Naive thymus-derived CD4-positive, alpha-beta T cell (primary cell): ENCODE data around the gene CNOT2. TPM values are rescaled to one million over a fixed set of nuclear protein-coding genes. Genes with fewer than 3 reads are reported as not detected.

Experiments used
- ATAC-seq: fragments of 150-1000 bp; cut with Tn5 transposase; 2 replicates; pipeline ENCODE4 v1.10.0; 2021; ENCODE audit warnings: mild to moderate bottlenecking, moderate library complexity
- CTCF ChIA-PET: fragments of 350-600 bp; sonication (Branson Sonifier 250); formaldehyde crosslinking; loops from one replicate; lab custom pipeline; 2021; ENCODE audit warnings: antibody characterized with exemption; lab: Charles Lee
- POLR2A ChIA-PET: fragments of 350-600 bp; sonication (Branson Sonifier 250); formaldehyde crosslinking; loops from one replicate; lab custom pipeline; 2021; ENCODE audit warnings: antibody characterized with exemption, inconsistent platforms; lab: Charles Lee
- DNase-seq, 9 donors: peaks; one replicate each; pipeline versions ENCODE4 v3.0.0 to v3.0.0-alpha.2; 2020 to 2022; ENCODE audit warnings: mixed read lengths in 1 of 9
- H3K27ac ChIP-seq: one replicate; pipeline ENCODE4 v1.7.0; 2013; ENCODE audit warnings: mild to moderate bottlenecking, low read depth, low read length, moderate library complexity
- H3K27me3 ChIP-seq, 2 donors: one replicate each; pipeline ENCODE4 v1.7.0; 2013; ENCODE audit warnings: low read length in 2 of 2, mild to moderate bottlenecking in 2 of 2, moderate library complexity in 2 of 2; ENCODE audit not compliant: control insufficient read depth in 2 of 2, insufficient read depth in 2 of 2
- H3K36me3 ChIP-seq, 3 experiments: 1 replicate in 2 of 3; 2 replicates in 1 of 3; pipeline ENCODE4 v1.7.0; 2013; ENCODE audit warnings: low read length in 3 of 3, mild to moderate bottlenecking in 3 of 3, moderate library complexity in 1 of 3; ENCODE audit not compliant: insufficient read depth in 3 of 3, control insufficient read depth in 2 of 3
- H3K4me1 ChIP-seq, 2 donors: one replicate each; pipeline ENCODE4 v1.7.0; 2013; ENCODE audit warnings: low read length in 2 of 2, mild to moderate bottlenecking in 2 of 2, moderate library complexity in 1 of 2; ENCODE audit not compliant: control insufficient read depth in 2 of 2, insufficient read depth in 2 of 2
- H3K4me3 ChIP-seq: 2 replicates; pipeline ENCODE4 v1.7.0; 2013; ENCODE audit warnings: mild to moderate bottlenecking, low read length
- H3K9me3 ChIP-seq, 3 experiments: 1 replicate in 2 of 3; 2 replicates in 1 of 3; pipeline ENCODE4 v1.7.0; 2013; ENCODE audit warnings: low read length in 3 of 3; ENCODE audit not compliant: control insufficient read depth in 2 of 3
- H3K27ac Mint-ChIP-seq, 9 donors: one replicate each; pipeline ENCODE4 v1.8.0; 2020 to 2022; ENCODE audit warnings: mixed read lengths in 9 of 9, mild to moderate bottlenecking in 8 of 9, moderate library complexity in 5 of 9, inconsistent platforms in 2 of 9
- H3K27me3 Mint-ChIP-seq, 5 donors: one replicate each; pipeline ENCODE4 v1.8.0; 2021 to 2022; ENCODE audit warnings: mixed read lengths in 5 of 5, mild to moderate bottlenecking in 1 of 5
- H3K36me3 Mint-ChIP-seq, 5 donors: one replicate each; pipeline ENCODE4 v1.8.0; 2020 to 2022; ENCODE audit warnings: mixed read lengths in 5 of 5, mild to moderate bottlenecking in 3 of 5, inconsistent platforms in 1 of 5
- H3K4me1 Mint-ChIP-seq, 7 donors: one replicate each; pipeline ENCODE4 v1.8.0; 2020 to 2022; ENCODE audit warnings: mixed read lengths in 7 of 7, mild to moderate bottlenecking in 3 of 7, inconsistent platforms in 1 of 7
- H3K4me3 Mint-ChIP-seq, 10 donors: one replicate each; pipeline ENCODE4 v1.8.0; 2020 to 2022; ENCODE audit warnings: mild to moderate bottlenecking in 10 of 10, mixed read lengths in 10 of 10, moderate library complexity in 6 of 10, inconsistent platforms in 2 of 10
- H3K9me3 Mint-ChIP-seq, 11 donors: one replicate each; pipeline ENCODE4 v1.8.0; 2020 to 2022; ENCODE audit warnings: mixed read lengths in 11 of 11, mild to moderate bottlenecking in 4 of 11, inconsistent platforms in 1 of 11, moderate library complexity in 1 of 11
- intact Hi-C, 2 donors: fragments of 100-400 bp; cut with micrococcal nuclease; formaldehyde crosslinking; loops; one replicate each; pipeline ENCODE4 v1.15.1; 2023
- polyA plus RNA-seq, 2 donors: library from polyadenylated mRNA; unstranded; fragments of 300-500 nt; fragmentation: Illumina TruSeq; gene quantifications; one replicate each; pipeline ENCODE4 v1.2.3, GENCODE V29; 2021
- total RNA-seq, 6 experiments: library from RNA in 5 of 6; stranded (reverse) in 5 of 6; gene quantifications; 1 replicate in 5 of 6; 2 replicates in 1 of 6; pipeline ENCODE4 v1.2.3 and lab custom pipeline; 2021 to 2026

CNOT2 gene
- total and polyA plus RNA-seq, 7 experiments from 2014 or later = 76.2 to 144 (median 116) TPM

GRCh38 chr12:70214972-70215617, 28.1 kb upstream of the CNOT2 start:
- Mint-ChIP-seq H3K36me3 (peaks cover 10 to 34% (median 20%) of the 10 kb centered on the region in 5 donors), H3K27me3 (peaks cover 0 to 3% (median 0%) of the 10 kb centered on the region in 5 donors), H3K4me3 (no peak overlapping the region), H3K9me3 (peaks cover under 1 to 54% (median 30%) of the 10 kb centered on the region in 11 donors), H3K27ac (peak overlapping the region in 1 of 9 donors; percentile 65), H3K4me1 (no peaks in the 10 kb centered on the region)
- no peak for DNase-seq
- Histone ChIP-seq H3K4me3 (no peak overlapping the region), H3K27ac (no peak overlapping the region), H3K36me3 (no peaks in the 10 kb centered on the region), H3K9me3 (peaks cover 0 to 6% (median 0%) of the 10 kb centered on the region in 3 experiments), H3K27me3 (no peaks in the 10 kb centered on the region), H3K4me1 (no peaks in the 10 kb centered on the region)
- intact Hi-C loops = no loop called here
- POLR2A ChIA-PET = interaction anchor here (0.6 kb wide), 1 partner anchor 43 kb away, joined by 3 read pairs; no protein-coding TSS in a partner anchor
- CTCF ChIA-PET = no interaction called here
- ATAC-seq = no peak

- no peak for DNase-seq
- H3K27me3 ChIP-seq = no peaks in the 10 kb centered on the region
- H3K4me3 ChIP-seq = no peak overlapping the region
- ATAC-seq = no peak
- peaks cover 0 to 3% (median 0%) of the 10 kb centered on the region in 5 donors for H3K27me3 Mint-ChIP-seq
- ChIA-PET POLR2A (no interaction called here), CTCF (no interaction called here)
- H3K4me1 Mint-ChIP-seq = no peaks in the 10 kb centered on the region
- intact Hi-C loops = no loop called here
- H3K4me1 ChIP-seq = no peaks in the 10 kb centered on the region
- H3K27ac ChIP-seq = no peak overlapping the region
- no peak overlapping the region for H3K4me3 Mint-ChIP-seq
- peaks cover 10 to 44% (median 23%) of the 10 kb centered on the region in 5 donors for H3K36me3 Mint-ChIP-seq
- H3K9me3 Mint-ChIP-seq = peaks cover 0 to 32% (median 16%) of the 10 kb centered on the region in 11 donors
- no peak overlapping the region for H3K27ac Mint-ChIP-seq
- H3K9me3 ChIP-seq = peaks cover 0 to 6% (median 0%) of the 10 kb centered on the region in 3 experiments
- H3K36me3 ChIP-seq = no peaks in the 10 kb centered on the region
Observed at GRCh38 chr12:70217416-70217815, 25.8 kb upstream of the CNOT2 start.

GRCh38 chr12:70221626-70222025, 21.6 kb upstream of the CNOT2 start:
- intact Hi-C loops = no loop called here
- Mint-ChIP-seq H3K27me3 (no peaks in the 10 kb centered on the region), H3K27ac (peak overlapping the region in 1 of 9 donors; percentile 62), H3K4me1 (peaks cover 0 to 2% (median 0%) of the 10 kb centered on the region in 7 donors), H3K9me3 (no peaks in the 10 kb centered on the region), H3K36me3 (peaks cover 0 to 31% (median 14%) of the 10 kb centered on the region in 5 donors), H3K4me3 (no peak overlapping the region)
- ChIA-PET POLR2A (no interaction called here), CTCF (no interaction called here)
- H3K4me1 ChIP-seq = no peaks in the 10 kb centered on the region
- no peaks in the 10 kb centered on the region for H3K27me3 ChIP-seq
- no peaks in the 10 kb centered on the region for H3K36me3 ChIP-seq
- no peak for DNase-seq
- ATAC-seq = no peak
- H3K9me3 ChIP-seq = no peaks in the 10 kb centered on the region
- no peak overlapping the region for H3K4me3 ChIP-seq
- H3K27ac ChIP-seq = no peak overlapping the region

- no peaks in the 10 kb centered on the region for H3K36me3 ChIP-seq
- peaks cover 0 to 3% of the 10 kb centered on the region in 2 donors for H3K4me1 ChIP-seq
- no peak for ATAC-seq
- no peak overlapping the region for H3K4me3 Mint-ChIP-seq
- no peaks in the 10 kb centered on the region for H3K9me3 ChIP-seq
- POLR2A ChIA-PET = no interaction called here
- peaks cover 0 to 4% (median 0%) of the 10 kb centered on the region in 11 donors for H3K9me3 Mint-ChIP-seq
- CTCF ChIA-PET = no interaction called here
- H3K27me3 ChIP-seq = no peaks in the 10 kb centered on the region
- no peaks in the 10 kb centered on the region for H3K27me3 Mint-ChIP-seq
- H3K36me3 Mint-ChIP-seq = peaks cover 0 to 13% (median 6%) of the 10 kb centered on the region in 5 donors
- H3K4me1 Mint-ChIP-seq = peaks cover 0 to 2% (median 0%) of the 10 kb centered on the region in 7 donors
- H3K4me3 ChIP-seq = no peak overlapping the region
- no peak for DNase-seq
- H3K27ac Mint-ChIP-seq = no peak overlapping the region
- H3K27ac ChIP-seq = no peak overlapping the region
- intact Hi-C loops = no loop called here
Observed at GRCh38 chr12:70227911-70228310, 15.3 kb upstream of the CNOT2 start.

DNA sequence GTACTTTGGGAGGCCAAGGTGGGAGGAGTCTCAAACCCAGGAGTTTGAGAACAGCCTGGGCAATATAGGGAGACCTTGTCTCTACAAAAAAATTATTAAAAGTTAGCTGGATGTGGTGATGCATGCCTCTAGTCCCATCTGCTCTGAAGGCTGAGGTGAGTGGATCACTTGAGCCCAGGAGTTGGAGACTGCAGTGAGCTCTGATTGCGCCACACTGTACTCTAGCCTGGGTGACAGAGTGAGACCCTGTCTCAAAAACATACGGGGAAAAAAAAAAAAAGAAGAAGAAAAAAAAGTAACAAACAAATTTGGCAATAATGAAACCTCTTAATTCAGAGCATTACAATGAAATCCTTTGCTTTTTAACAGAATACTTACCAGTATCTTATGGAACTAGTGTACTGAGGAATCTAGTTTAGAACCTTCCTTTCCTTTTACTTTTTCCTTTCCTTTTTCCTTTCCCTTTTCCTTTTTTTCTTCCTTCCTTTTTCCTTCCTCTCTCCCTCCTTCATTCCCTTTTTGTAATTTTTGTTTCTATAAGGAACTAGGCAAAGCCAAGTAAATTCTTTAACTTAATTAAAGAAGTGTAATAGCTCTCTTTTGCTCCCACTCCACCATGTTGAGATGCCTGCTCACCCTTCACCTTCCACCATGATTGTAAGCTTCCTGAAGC, 12.2 kb upstream of the CNOT2 start:
- H3K4me3 ChIP-seq = no peak overlapping the region
- H3K27ac Mint-ChIP-seq = peak overlapping the region in 1 of 9 donors; percentile 46
- no peak overlapping the region for H3K27ac ChIP-seq
- H3K36me3 ChIP-seq = no peaks in the 10 kb centered on the region
- ChIA-PET CTCF (interaction anchor here (0.7 kb wide), 1 partner anchor 8 kb away, joined by 3 read pairs; no protein-coding TSS in a partner anchor), POLR2A (no interaction called here)
- H3K4me1 Mint-ChIP-seq = no peaks in the 10 kb centered on the region
- H3K9me3 ChIP-seq = no peaks in the 10 kb centered on the region
- no peaks in the 10 kb centered on the region for H3K27me3 Mint-ChIP-seq
- ATAC-seq (no peak), DNase-seq (no peak)
- no peaks in the 10 kb centered on the region for H3K27me3 ChIP-seq
- peaks cover 0 to 4% (median 0%) of the 10 kb centered on the region in 11 donors for H3K9me3 Mint-ChIP-seq
- H3K36me3 Mint-ChIP-seq = peaks cover 0 to 7% (median 6%) of the 10 kb centered on the region in 5 donors
- no peak overlapping the region for H3K4me3 Mint-ChIP-seq
- intact Hi-C loops = no loop called here
- peaks cover 0 to 3% of the 10 kb centered on the region in 2 donors for H3K4me1 ChIP-seq

DNA sequence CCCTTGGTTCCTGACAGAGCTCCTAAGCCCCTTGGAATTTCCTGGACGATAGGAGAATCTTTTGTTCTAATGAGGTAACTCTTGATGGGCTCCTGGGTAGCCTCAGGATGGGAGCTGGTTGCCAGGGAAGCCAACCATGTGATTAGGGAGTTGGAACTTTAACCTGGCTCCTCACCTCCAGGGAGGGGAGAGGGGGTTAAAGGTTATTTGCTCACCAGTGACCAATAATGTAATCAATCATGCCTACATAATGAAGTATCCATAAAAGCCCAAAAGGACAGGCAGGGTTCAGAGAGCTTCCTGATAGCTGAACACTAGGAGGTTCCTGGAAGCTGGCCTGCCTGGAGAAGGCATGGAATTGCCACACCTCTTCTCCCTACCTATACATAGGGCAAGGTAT, 6.2 kb upstream of the CNOT2 start:
- no peak overlapping the region for H3K27ac ChIP-seq
- H3K36me3 Mint-ChIP-seq = peaks cover 0 to 41% (median 39%) of the 10 kb centered on the region in 5 donors
- peaks cover 4% of the 10 kb centered on the region in 2 donors for H3K4me1 ChIP-seq
- H3K4me1 Mint-ChIP-seq = peaks cover 10 to 28% (median 22%) of the 10 kb centered on the region in 7 donors
- no peaks in the 10 kb centered on the region for H3K27me3 ChIP-seq
- H3K9me3 ChIP-seq = no peaks in the 10 kb centered on the region
- H3K4me3 ChIP-seq = no peak overlapping the region
- CTCF ChIA-PET = no interaction called here
- peaks cover 0 to 7% (median 2%) of the 10 kb centered on the region in 11 donors for H3K9me3 Mint-ChIP-seq
- peaks cover 0 to 19% (median 0%) of the 10 kb centered on the region in 3 experiments for H3K36me3 ChIP-seq
- no peaks in the 10 kb centered on the region for H3K27me3 Mint-ChIP-seq
- no peak overlapping the region for H3K27ac Mint-ChIP-seq
- H3K4me3 Mint-ChIP-seq = no peak overlapping the region
- ATAC-seq (no peak), DNase-seq (no peak)
- intact Hi-C loops = no loop called here
- POLR2A ChIA-PET = no interaction called here
